ENCODE data around the gene BRDT. TPM values are rescaled to one million over a fixed set of nuclear protein-coding genes. Genes with fewer than 3 reads are reported as not detected.

BRDT gene
- total RNA-seq, 4 donors from 2014 or later: not detected

DNA sequence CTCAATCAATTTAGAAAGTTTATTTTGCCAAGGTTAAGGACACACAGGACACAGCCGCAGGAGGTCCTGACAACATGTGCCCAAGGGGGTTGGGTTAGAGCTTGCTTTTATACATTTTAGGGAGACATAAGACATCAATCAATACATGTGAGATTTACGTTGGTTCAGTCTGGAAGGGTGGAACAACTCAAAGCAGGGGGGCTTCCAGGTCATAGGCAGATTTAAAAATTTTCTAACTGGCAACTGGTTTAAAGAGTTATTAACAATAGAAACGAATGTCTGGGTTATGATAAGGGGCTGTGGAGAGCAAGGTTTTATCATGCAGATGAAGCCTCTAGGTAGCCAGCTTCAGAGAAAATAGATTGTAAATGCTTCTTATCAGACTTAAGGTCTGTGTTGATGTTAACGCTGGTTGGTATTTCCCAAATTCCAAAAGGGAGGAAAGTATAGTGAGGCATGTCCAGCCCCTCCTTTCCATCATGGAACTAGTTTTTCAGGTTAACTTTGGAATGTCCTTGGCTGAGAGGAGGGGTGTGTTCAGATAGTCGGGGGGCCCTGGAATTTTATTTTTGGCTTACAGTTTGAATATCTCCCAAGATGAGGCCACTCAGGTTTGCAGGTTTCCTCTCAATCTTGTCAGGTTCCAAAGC, 32.3 kb upstream of the BRDT start:
- H3K27me3 ChIP-seq: no peaks in the 10 kb centered on the region
- H3K36me3 ChIP-seq: no peaks in the 10 kb centered on the region
- H3K4me1 ChIP-seq: no peaks in the 10 kb centered on the region
- H3K4me3 ChIP-seq: no peak overlapping the region
- TF ChIP-seq POLR2A (IDR thresholded peaks at IDR 0.05): no peak
- TF ChIP-seq, protein P1, sequence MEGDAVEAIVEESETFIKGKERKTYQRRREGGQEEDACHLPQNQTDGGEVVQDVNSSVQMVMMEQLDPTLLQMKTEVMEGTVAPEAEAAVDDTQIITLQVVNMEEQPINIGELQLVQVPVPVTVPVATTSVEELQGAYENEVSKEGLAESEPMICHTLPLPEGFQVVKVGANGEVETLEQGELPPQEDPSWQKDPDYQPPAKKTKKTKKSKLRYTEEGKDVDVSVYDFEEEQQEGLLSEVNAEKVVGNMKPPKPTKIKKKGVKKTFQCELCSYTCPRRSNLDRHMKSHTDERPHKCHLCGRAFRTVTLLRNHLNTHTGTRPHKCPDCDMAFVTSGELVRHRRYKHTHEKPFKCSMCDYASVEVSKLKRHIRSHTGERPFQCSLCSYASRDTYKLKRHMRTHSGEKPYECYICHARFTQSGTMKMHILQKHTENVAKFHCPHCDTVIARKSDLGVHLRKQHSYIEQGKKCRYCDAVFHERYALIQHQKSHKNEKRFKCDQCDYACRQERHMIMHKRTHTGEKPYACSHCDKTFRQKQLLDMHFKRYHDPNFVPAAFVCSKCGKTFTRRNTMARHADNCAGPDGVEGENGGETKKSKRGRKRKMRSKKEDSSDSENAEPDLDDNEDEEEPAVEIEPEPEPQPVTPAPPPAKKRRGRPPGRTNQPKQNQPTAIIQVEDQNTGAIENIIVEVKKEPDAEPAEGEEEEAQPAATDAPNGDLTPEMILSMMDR (IDR thresholded peaks at IDR 0.05): no peak
- H3K27ac ChIP-seq: no peak overlapping the region
- H3K9me3 ChIP-seq: no peaks in the 10 kb centered on the region
- no peak for DNase-seq

DNA sequence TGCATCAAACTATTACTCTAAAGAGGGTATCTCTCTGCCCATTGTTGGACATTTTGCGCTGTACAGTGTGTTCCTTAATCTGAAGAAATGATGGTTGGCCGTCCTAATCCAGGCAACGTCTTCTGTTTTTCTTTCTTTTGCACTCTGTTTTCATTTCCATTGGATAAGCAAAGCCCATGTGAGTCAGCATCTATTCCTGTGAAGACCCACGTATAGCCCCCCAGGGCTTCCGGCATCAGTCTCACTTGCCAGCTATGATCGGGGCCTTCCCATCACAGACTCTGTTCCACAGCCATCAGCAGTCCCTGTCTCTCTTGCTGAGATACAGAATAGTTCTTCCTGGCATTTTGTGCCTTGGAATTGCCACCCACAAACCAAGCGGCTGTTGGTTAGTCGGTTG, 29.2 kb upstream of the BRDT start:
- H3K27ac ChIP-seq: no peak overlapping the region
- H3K4me1 ChIP-seq: no peaks in the 10 kb centered on the region
- TF ChIP-seq, protein P1 (IDR thresholded peaks at IDR 0.05): no peak
- no peak for TF ChIP-seq POLR2A (IDR thresholded peaks at IDR 0.05)
- no peak overlapping the region for H3K4me3 ChIP-seq
- H3K36me3 ChIP-seq: no peaks in the 10 kb centered on the region
- no peak for DNase-seq
- H3K9me3 ChIP-seq: no peaks in the 10 kb centered on the region
- no peaks in the 10 kb centered on the region for H3K27me3 ChIP-seq

DNA sequence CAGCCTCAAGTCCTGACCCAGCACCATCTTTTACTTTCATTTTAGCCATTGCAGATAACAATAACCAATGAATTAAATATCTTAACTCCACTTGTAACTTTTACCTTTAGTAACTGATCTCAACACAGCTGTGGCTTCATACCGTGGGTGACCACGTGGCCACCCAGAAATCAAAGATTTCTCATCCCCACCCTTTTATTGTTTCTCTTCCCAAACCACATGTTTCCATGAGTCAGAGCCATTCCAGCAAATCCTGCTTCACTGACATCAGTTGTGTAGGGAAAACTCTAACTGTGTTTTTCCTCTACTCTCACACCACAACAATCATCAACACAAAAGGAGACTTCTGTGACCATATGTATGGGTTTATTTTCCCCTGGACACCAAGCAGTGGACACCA, 25.1 kb upstream of the BRDT start:
- no peaks in the 10 kb centered on the region for H3K4me1 ChIP-seq
- H3K27me3 ChIP-seq: no peaks in the 10 kb centered on the region
- H3K9me3 ChIP-seq: no peaks in the 10 kb centered on the region
- no peak for DNase-seq
- no peak overlapping the region for H3K27ac ChIP-seq
- no peaks in the 10 kb centered on the region for H3K36me3 ChIP-seq
- H3K4me3 ChIP-seq: no peak overlapping the region
- TF ChIP-seq POLR2A (IDR thresholded peaks at IDR 0.05): no peak
- TF ChIP-seq, protein P1 (IDR thresholded peaks at IDR 0.05): no peak

DNA sequence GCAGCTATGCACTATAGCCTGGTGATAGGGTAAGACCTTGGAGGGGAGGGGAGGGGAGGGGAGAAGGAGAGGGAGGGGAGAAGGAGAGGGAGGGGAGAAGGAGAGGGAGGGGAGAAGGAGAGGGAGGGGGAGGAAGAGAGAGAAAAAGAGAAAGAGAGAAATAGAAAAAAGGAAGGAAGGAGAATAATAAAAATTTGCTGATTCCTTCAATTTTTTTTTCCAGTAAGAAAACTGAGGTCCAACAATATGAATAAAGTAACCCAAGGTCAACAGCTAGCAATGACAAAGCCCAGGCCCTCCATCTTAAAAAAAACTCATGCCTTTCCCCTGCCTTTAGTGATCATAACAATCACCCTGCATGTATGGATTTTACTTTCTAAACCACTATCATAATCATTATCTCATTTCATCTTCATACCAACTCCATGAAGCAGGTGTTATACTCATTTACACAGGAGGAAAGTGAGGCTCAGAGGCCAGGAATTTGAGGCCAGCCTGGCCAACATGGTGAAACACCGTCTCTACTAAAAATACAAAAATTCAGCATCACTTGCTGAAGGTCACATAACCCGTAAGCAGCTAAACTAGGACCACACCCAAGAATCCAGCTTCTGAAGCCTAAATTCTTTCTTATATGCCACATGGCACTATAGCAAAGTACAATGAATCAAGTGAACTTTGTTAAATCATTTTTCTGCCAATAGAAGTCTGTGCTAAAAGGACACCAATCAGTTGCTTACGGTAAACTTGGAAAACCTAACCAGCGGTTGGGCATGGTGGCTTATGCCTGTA, 23.4 kb upstream of the BRDT start:
- no peak overlapping the region for H3K27ac ChIP-seq
- no peak for DNase-seq
- H3K4me3 ChIP-seq: no peak overlapping the region
- no peaks in the 10 kb centered on the region for H3K4me1 ChIP-seq
- no peaks in the 10 kb centered on the region for H3K27me3 ChIP-seq
- no peaks in the 10 kb centered on the region for H3K9me3 ChIP-seq
- TF ChIP-seq POLR2A (IDR thresholded peaks at IDR 0.05): no peak
- TF ChIP-seq, protein P1 (IDR thresholded peaks at IDR 0.05): no peak
- H3K36me3 ChIP-seq: no peaks in the 10 kb centered on the region

DNA sequence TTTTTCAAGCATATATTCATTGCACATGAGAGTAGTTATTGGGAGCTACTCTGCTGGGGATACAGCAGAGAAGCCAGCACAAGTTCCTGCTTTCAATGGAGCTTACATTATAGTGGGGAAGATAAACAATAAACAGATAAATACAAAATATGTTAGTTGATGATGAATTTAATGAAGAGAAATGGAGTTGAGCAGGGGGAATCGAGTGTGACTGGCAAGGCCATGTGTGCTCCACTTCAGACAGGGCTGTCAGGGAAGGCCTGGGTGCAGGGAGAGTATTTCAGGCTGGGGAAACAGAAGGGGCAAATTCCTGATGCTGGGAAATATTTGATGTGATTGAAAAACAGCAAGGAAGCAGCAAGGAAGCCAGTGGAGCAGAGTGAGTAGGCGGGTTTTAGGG, 21.2 kb upstream of the BRDT start:
- H3K9me3 ChIP-seq: no peaks in the 10 kb centered on the region
- no peak for TF ChIP-seq POLR2A (IDR thresholded peaks at IDR 0.05)
- TF ChIP-seq, protein P1 (IDR thresholded peaks at IDR 0.05): no peak
- no peaks in the 10 kb centered on the region for H3K27me3 ChIP-seq
- no peak for DNase-seq
- H3K27ac ChIP-seq: no peak overlapping the region
- no peaks in the 10 kb centered on the region for H3K4me1 ChIP-seq
- H3K36me3 ChIP-seq: no peaks in the 10 kb centered on the region
- no peak overlapping the region for H3K4me3 ChIP-seq

All from Peyer's patch (tissue), 4 donors.